Measurements from ENCODE around the gene KCNQ1.

DNA sequence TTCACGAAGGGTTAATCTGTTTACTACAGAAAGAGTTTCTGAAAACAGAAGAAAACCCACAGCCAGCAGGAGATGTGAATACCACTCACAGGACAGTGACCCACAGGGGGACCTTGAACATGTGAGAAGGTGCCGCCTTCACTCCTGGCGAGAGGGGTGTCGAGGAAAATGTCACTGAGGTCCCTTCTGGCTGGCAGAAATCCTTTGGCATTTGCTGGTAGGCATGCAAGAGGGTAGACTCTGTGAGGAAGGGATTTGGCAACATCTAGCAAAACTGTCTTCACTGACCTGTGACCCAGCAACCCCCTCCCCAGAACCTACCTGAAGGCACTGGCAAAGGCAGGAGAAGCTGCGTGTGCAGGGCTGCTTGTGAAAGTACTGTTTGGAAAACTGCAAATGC, 8.6 kb downstream of the KCNQ1 start:
- TF ChIP-seq, protein P1, sequence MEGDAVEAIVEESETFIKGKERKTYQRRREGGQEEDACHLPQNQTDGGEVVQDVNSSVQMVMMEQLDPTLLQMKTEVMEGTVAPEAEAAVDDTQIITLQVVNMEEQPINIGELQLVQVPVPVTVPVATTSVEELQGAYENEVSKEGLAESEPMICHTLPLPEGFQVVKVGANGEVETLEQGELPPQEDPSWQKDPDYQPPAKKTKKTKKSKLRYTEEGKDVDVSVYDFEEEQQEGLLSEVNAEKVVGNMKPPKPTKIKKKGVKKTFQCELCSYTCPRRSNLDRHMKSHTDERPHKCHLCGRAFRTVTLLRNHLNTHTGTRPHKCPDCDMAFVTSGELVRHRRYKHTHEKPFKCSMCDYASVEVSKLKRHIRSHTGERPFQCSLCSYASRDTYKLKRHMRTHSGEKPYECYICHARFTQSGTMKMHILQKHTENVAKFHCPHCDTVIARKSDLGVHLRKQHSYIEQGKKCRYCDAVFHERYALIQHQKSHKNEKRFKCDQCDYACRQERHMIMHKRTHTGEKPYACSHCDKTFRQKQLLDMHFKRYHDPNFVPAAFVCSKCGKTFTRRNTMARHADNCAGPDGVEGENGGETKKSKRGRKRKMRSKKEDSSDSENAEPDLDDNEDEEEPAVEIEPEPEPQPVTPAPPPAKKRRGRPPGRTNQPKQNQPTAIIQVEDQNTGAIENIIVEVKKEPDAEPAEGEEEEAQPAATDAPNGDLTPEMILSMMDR (IDR thresholded peaks at IDR 0.05) = no peak
- TF ChIP-seq EP300 (IDR thresholded peaks at IDR 0.05) = no peak
- TF ChIP-seq POLR2A (IDR thresholded peaks at IDR 0.05) = no peak
